CD8-positive, alpha-beta memory T cell (primary cell): ENCODE measurements around the gene TM4SF4. TPM values are rescaled to one million over a fixed set of nuclear protein-coding genes. Genes with fewer than 3 reads are reported as not detected.

ENCODE experiments used
- CTCF ChIA-PET: fragments of 350-600 bp; sonication (Branson Sonifier 250); formaldehyde crosslinking; loops from one replicate; lab custom pipeline; 2021; ENCODE audit warnings: antibody characterized with exemption; lab: Charles Lee
- POLR2A ChIA-PET: fragments of 350-600 bp; sonication (Branson Sonifier 250); formaldehyde crosslinking; loops from one replicate; lab custom pipeline; 2021; ENCODE audit warnings: antibody characterized with exemption; lab: Charles Lee
- DNase-seq, 5 donors: peaks; one replicate each; pipeline versions ENCODE4 v3.0.0 to v3.0.0-alpha.2; 2020 to 2022; ENCODE audit warnings: mixed read lengths in 1 of 5
- H3K27ac ChIP-seq: one replicate; pipeline ENCODE4 v1.7.0; 2013; ENCODE audit warnings: low read depth, mild to moderate bottlenecking, low read length, moderate library complexity
- H3K27me3 ChIP-seq: 2 replicates; pipeline ENCODE4 v1.7.0; 2013; ENCODE audit warnings: low read length, mild to moderate bottlenecking; ENCODE audit not compliant: insufficient read depth, poor library complexity, severe bottlenecking
- H3K36me3 ChIP-seq: 2 replicates; pipeline ENCODE4 v1.7.0; 2013; ENCODE audit warnings: mild to moderate bottlenecking, low read length, moderate library complexity; ENCODE audit not compliant: insufficient read depth
- H3K4me1 ChIP-seq: 2 replicates; pipeline ENCODE4 v1.7.0; 2013; ENCODE audit warnings: mild to moderate bottlenecking, low read length, moderate library complexity; ENCODE audit not compliant: insufficient read depth
- H3K4me3 ChIP-seq: 2 replicates; pipeline ENCODE4 v1.7.0; 2013; ENCODE audit warnings: mild to moderate bottlenecking, low read length
- H3K9me3 ChIP-seq: 2 replicates; pipeline ENCODE4 v1.7.0; 2013; ENCODE audit warnings: mild to moderate bottlenecking, low read length
- H3K27ac Mint-ChIP-seq, 8 donors: one replicate each; pipeline ENCODE4 v1.8.0; 2020 to 2021; ENCODE audit warnings: mixed read lengths in 8 of 8, mild to moderate bottlenecking in 6 of 8, inconsistent platforms in 3 of 8, moderate library complexity in 3 of 8
- H3K27me3 Mint-ChIP-seq, 2 donors: one replicate each; pipeline ENCODE4 v1.8.0; 2020 to 2021; ENCODE audit warnings: mixed read lengths in 2 of 2, mild to moderate bottlenecking in 1 of 2, moderate library complexity in 1 of 2
- H3K36me3 Mint-ChIP-seq, 3 donors: one replicate each; pipeline ENCODE4 v1.8.0; 2020 to 2021; ENCODE audit warnings: mixed read lengths in 3 of 3, inconsistent platforms in 1 of 3, mild to moderate bottlenecking in 1 of 3
- H3K4me1 Mint-ChIP-seq, 3 donors: one replicate each; pipeline ENCODE4 v1.8.0; 2020 to 2021; ENCODE audit warnings: mixed read lengths in 3 of 3, inconsistent platforms in 1 of 3, mild to moderate bottlenecking in 1 of 3
- H3K4me3 Mint-ChIP-seq, 7 donors: one replicate each; pipeline ENCODE4 v1.8.0; 2020 to 2021; ENCODE audit warnings: mixed read lengths in 7 of 7, mild to moderate bottlenecking in 6 of 7, moderate library complexity in 4 of 7, inconsistent platforms in 2 of 7
- H3K9me3 Mint-ChIP-seq, 5 donors: one replicate each; pipeline ENCODE4 v1.8.0; 2020 to 2022; ENCODE audit warnings: mixed read lengths in 5 of 5, mild to moderate bottlenecking in 3 of 5, moderate library complexity in 2 of 5, inconsistent platforms in 1 of 5
- polyA plus RNA-seq: library from polyadenylated mRNA; unstranded; fragments of 300-500 nt; fragmentation: Illumina TruSeq; gene quantifications from one replicate; pipeline ENCODE4 v1.2.3, GENCODE V29; 2021
- total RNA-seq, 2 experiments: library from RNA; stranded (reverse); gene quantifications; one replicate each; pipeline ENCODE4 v1.2.3, GENCODE V29; 2021

TM4SF4 gene
- total and polyA plus RNA-seq, 3 experiments from 2014 or later = not detected

- Mint-ChIP-seq H3K4me1 (no peaks in the 10 kb centered on the region), H3K4me3 (no peak overlapping the region), H3K27ac (no peak overlapping the region), H3K27me3 (peaks cover 7 to 24% of the 10 kb centered on the region in 2 donors), H3K36me3 (no peaks in the 10 kb centered on the region), H3K9me3 (peaks cover 0 to 1% (median 0%) of the 10 kb centered on the region in 5 donors)
- POLR2A ChIA-PET = no interaction called here
- no peak for DNase-seq
- CTCF ChIA-PET = no interaction called here
- Histone ChIP-seq H3K27me3 (peaks cover 4% of the 10 kb centered on the region), H3K9me3 (no peaks in the 10 kb centered on the region), H3K4me1 (no peaks in the 10 kb centered on the region), H3K36me3 (no peaks in the 10 kb centered on the region), H3K27ac (no peak overlapping the region), H3K4me3 (no peak overlapping the region)
Observed at GRCh38 chr3:149459491-149460059, 14.9 kb upstream of the TM4SF4 start.

- Histone ChIP-seq H3K4me3 (no peak overlapping the region), H3K36me3 (no peaks in the 10 kb centered on the region), H3K27me3 (peaks cover 4% of the 10 kb centered on the region), H3K9me3 (no peaks in the 10 kb centered on the region), H3K27ac (no peak overlapping the region), H3K4me1 (no peaks in the 10 kb centered on the region)
- H3K9me3 Mint-ChIP-seq = peaks cover 0 to 1% (median 0%) of the 10 kb centered on the region in 5 donors
- no peak overlapping the region for H3K4me3 Mint-ChIP-seq
- CTCF ChIA-PET = no interaction called here
- H3K27ac Mint-ChIP-seq = no peak overlapping the region
- peaks cover 0 to under 1% (median 0%) of the 10 kb centered on the region in 3 donors for H3K36me3 Mint-ChIP-seq
- POLR2A ChIA-PET = no interaction called here
- no peaks in the 10 kb centered on the region for H3K4me1 Mint-ChIP-seq
- H3K27me3 Mint-ChIP-seq = peaks cover 9 to 21% of the 10 kb centered on the region in 2 donors
- no peak for DNase-seq
Observed at GRCh38 chr3:149460117-149460516, 14.4 kb upstream of the TM4SF4 start.

GRCh38 chr3:149462051-149462450 is 12.4 kb upstream of the TM4SF4 start:
- POLR2A ChIA-PET = no interaction called here

GRCh38 chr3:149462581-149463011 is 11.9 kb upstream of the TM4SF4 start:
- Mint-ChIP-seq H3K4me1 (no peaks in the 10 kb centered on the region), H3K4me3 (no peak overlapping the region), H3K27me3 (peaks cover 6 to 13% of the 10 kb centered on the region in 2 donors), H3K9me3 (peaks cover 0 to 1% (median 0%) of the 10 kb centered on the region in 5 donors), H3K36me3 (peaks cover 0 to 2% (median 0%) of the 10 kb centered on the region in 3 donors), H3K27ac (no peak overlapping the region)
- Histone ChIP-seq H3K27me3 (peaks cover 9% of the 10 kb centered on the region), H3K4me1 (no peaks in the 10 kb centered on the region), H3K36me3 (no peaks in the 10 kb centered on the region), H3K4me3 (no peak overlapping the region), H3K27ac (no peak overlapping the region), H3K9me3 (no peaks in the 10 kb centered on the region)
- DNase-seq = no peak
- POLR2A ChIA-PET = no interaction called here
- CTCF ChIA-PET = no interaction called here

More at GRCh38 chr3:149462051-149462450, 12.4 kb upstream of the TM4SF4 start:
- H3K36me3 ChIP-seq = no peaks in the 10 kb centered on the region
- DNase-seq = no peak
- H3K27me3 ChIP-seq = peaks cover 9% of the 10 kb centered on the region
- H3K9me3 ChIP-seq = no peaks in the 10 kb centered on the region
- no peak overlapping the region for H3K27ac ChIP-seq
- H3K4me3 Mint-ChIP-seq = no peak overlapping the region
- CTCF ChIA-PET = no interaction called here
- H3K27ac Mint-ChIP-seq = no peak overlapping the region
- no peak overlapping the region for H3K4me3 ChIP-seq
- peaks cover 0 to 1% (median 0%) of the 10 kb centered on the region in 5 donors for H3K9me3 Mint-ChIP-seq
- no peaks in the 10 kb centered on the region for H3K4me1 ChIP-seq
- H3K4me1 Mint-ChIP-seq = no peaks in the 10 kb centered on the region
- peaks cover 0 to 2% (median 0%) of the 10 kb centered on the region in 3 donors for H3K36me3 Mint-ChIP-seq
- H3K27me3 Mint-ChIP-seq = peaks cover 6 to 13% of the 10 kb centered on the region in 2 donors

- Histone ChIP-seq H3K9me3 (no peaks in the 10 kb centered on the region), H3K27ac (no peak overlapping the region), H3K4me3 (no peak overlapping the region), H3K27me3 (peaks cover 9% of the 10 kb centered on the region), H3K36me3 (no peaks in the 10 kb centered on the region), H3K4me1 (no peaks in the 10 kb centered on the region)
- peaks cover 6 to 13% of the 10 kb centered on the region in 2 donors for H3K27me3 Mint-ChIP-seq
- peaks cover 0 to 2% (median 0%) of the 10 kb centered on the region in 3 donors for H3K36me3 Mint-ChIP-seq
- no peaks in the 10 kb centered on the region for H3K4me1 Mint-ChIP-seq
- H3K9me3 Mint-ChIP-seq = no peaks in the 10 kb centered on the region
- H3K4me3 Mint-ChIP-seq = no peak overlapping the region
- DNase-seq = no peak
- ChIA-PET CTCF (no interaction called here), POLR2A (no interaction called here)
- H3K27ac Mint-ChIP-seq = no peak overlapping the region
Observed at GRCh38 chr3:149463921-149464320, 10.6 kb upstream of the TM4SF4 start.

- Mint-ChIP-seq H3K27me3 (peaks cover 6 to 13% of the 10 kb centered on the region in 2 donors), H3K27ac (no peak overlapping the region), H3K9me3 (no peaks in the 10 kb centered on the region), H3K4me1 (no peaks in the 10 kb centered on the region), H3K36me3 (peaks cover 0 to 2% (median 0%) of the 10 kb centered on the region in 3 donors), H3K4me3 (no peak overlapping the region)
- CTCF ChIA-PET = no interaction called here
- DNase-seq = no peak
- no peaks in the 10 kb centered on the region for H3K36me3 ChIP-seq
- H3K27ac ChIP-seq = no peak overlapping the region
- no peak overlapping the region for H3K4me3 ChIP-seq
- no peaks in the 10 kb centered on the region for H3K9me3 ChIP-seq
- peaks cover 9% of the 10 kb centered on the region for H3K27me3 ChIP-seq
- H3K4me1 ChIP-seq = no peaks in the 10 kb centered on the region
- POLR2A ChIA-PET = no interaction called here
Observed at GRCh38 chr3:149464542-149465328, 9.8 kb upstream of the TM4SF4 start.

- Mint-ChIP-seq H3K27me3 (peaks cover 6 to 13% of the 10 kb centered on the region in 2 donors), H3K27ac (no peak overlapping the region), H3K4me3 (no peak overlapping the region), H3K9me3 (no peaks in the 10 kb centered on the region), H3K4me1 (no peaks in the 10 kb centered on the region), H3K36me3 (peaks cover 0 to 2% (median 0%) of the 10 kb centered on the region in 3 donors)
- DNase-seq = no peak
- ChIA-PET CTCF (no interaction called here), POLR2A (no interaction called here)
- peaks cover 9% of the 10 kb centered on the region for H3K27me3 ChIP-seq
- no peaks in the 10 kb centered on the region for H3K4me1 ChIP-seq
- H3K36me3 ChIP-seq = no peaks in the 10 kb centered on the region
- H3K4me3 ChIP-seq = no peak overlapping the region
- no peaks in the 10 kb centered on the region for H3K9me3 ChIP-seq
- no peak overlapping the region for H3K27ac ChIP-seq
Observed at GRCh38 chr3:149465351-149465883, 9.1 kb upstream of the TM4SF4 start.

GRCh38 chr3:149466192-149466591 is 8.3 kb upstream of the TM4SF4 start:
- Mint-ChIP-seq H3K9me3 (no peaks in the 10 kb centered on the region), H3K27me3 (peaks cover 6 to 13% of the 10 kb centered on the region in 2 donors), H3K27ac (no peak overlapping the region), H3K4me3 (no peak overlapping the region), H3K4me1 (no peaks in the 10 kb centered on the region), H3K36me3 (peaks cover 0 to 2% (median 0%) of the 10 kb centered on the region in 3 donors)
- peaks cover 9% of the 10 kb centered on the region for H3K27me3 ChIP-seq
- DNase-seq = no peak
- POLR2A ChIA-PET = no interaction called here
- H3K4me1 ChIP-seq = no peaks in the 10 kb centered on the region
- no peak overlapping the region for H3K4me3 ChIP-seq
- no peak overlapping the region for H3K27ac ChIP-seq
- H3K9me3 ChIP-seq = no peaks in the 10 kb centered on the region
- H3K36me3 ChIP-seq = no peaks in the 10 kb centered on the region
- CTCF ChIA-PET = no interaction called here
